DND-41 (cell line): Measurements from ENCODE around the gene STAC2.
A peak's percentile ranks its signal among the peaks of the same experiment; 100 is the strongest.

ENCODE experiments used
- CTCF ChIP-seq: IDR thresholded peaks from 2 replicates; pipeline ENCODE4 v1.5.1; 2012; ENCODE audit warnings: borderline replicate concordance, low read length, moderate library complexity, mild to moderate bottlenecking; ENCODE audit not compliant: poor library complexity, severe bottlenecking; ENCODE audit errors: extremely low read depth
- EZH2 ChIP-seq: IDR thresholded peaks from 3 replicates; pipeline ENCODE4 v1.6.1; 2012; ENCODE audit warnings: borderline replicate concordance, low read depth, mild to moderate bottlenecking, moderate library complexity, low read length, inconsistent platforms; ENCODE audit not compliant: severe bottlenecking

GRCh38 chr17:39244600-39245570 is 19.1 kb upstream of the STAC2 start:
- peak; percentile 97 for TF ChIP-seq CTCF
- TF ChIP-seq EZH2, result no peak
